CD4-positive, alpha-beta T cell (primary cell): ENCODE data around the gene CDC42SE2. TPM values are rescaled to one million over a fixed set of nuclear protein-coding genes. Genes with fewer than 3 reads are reported as not detected.

ENCODE experiments used
- ATAC-seq: fragments of 200-7000 bp; cut with Tn5 transposase; one replicate; pipeline ENCODE4 v1.10.0; 2022; ENCODE audit warnings: mild to moderate bottlenecking; ENCODE audit not compliant: poor library complexity
- CTCF ChIA-PET: fragments of 350-600 bp; sonication (Branson Sonifier 250); formaldehyde crosslinking; loops from one replicate; lab custom pipeline; 2021; ENCODE audit warnings: antibody characterized with exemption, inconsistent platforms; lab: Charles Lee
- POLR2A ChIA-PET: fragments of 350-600 bp; sonication (Branson Sonifier 250); formaldehyde crosslinking; loops from one replicate; lab custom pipeline; 2021; ENCODE audit warnings: antibody characterized with exemption, inconsistent platforms; lab: Charles Lee
- DNase-seq, 14 experiments: peaks; one replicate each; pipeline ENCODE4 v3.0.0-alpha.2; 2013 to 2020; ENCODE audit warnings: mixed read lengths in 2 of 14
- H3K27ac ChIP-seq, 2 donors: one replicate each; pipeline versions ENCODE4 v1.5.1 to v1.7.0; 2013; ENCODE audit warnings: low read length in 2 of 2, low read depth in 1 of 2, mild to moderate bottlenecking in 1 of 2
- H3K27me3 ChIP-seq, 2 experiments: 1 replicate in 1 of 2; 2 replicates in 1 of 2; pipeline versions ENCODE4 v1.6.1 to v1.7.0; 2013; ENCODE audit warnings: low read length in 2 of 2, control low read depth in 1 of 2, mild to moderate bottlenecking in 1 of 2, moderate library complexity in 1 of 2; ENCODE audit not compliant: insufficient read depth in 2 of 2, control insufficient read depth in 1 of 2
- H3K36me3 ChIP-seq: one replicate; pipeline ENCODE4 v1.6.1; 2013; ENCODE audit warnings: low read length, control low read depth; ENCODE audit not compliant: insufficient read depth
- H3K4me1 ChIP-seq: one replicate; pipeline ENCODE4 v1.6.1; 2013; ENCODE audit warnings: low read length, control low read depth; ENCODE audit not compliant: insufficient read depth
- H3K4me3 ChIP-seq: one replicate; pipeline ENCODE4 v1.5.1; 2013; ENCODE audit warnings: mild to moderate bottlenecking, low read length, moderate library complexity
- H3K9me3 ChIP-seq, 2 experiments: 1 replicate in 1 of 2; 2 replicates in 1 of 2; pipeline versions ENCODE4 v1.6.1 to v1.7.0; 2013; ENCODE audit warnings: low read length in 2 of 2, mild to moderate bottlenecking in 2 of 2, control low read depth in 1 of 2, moderate library complexity in 1 of 2; ENCODE audit not compliant: control insufficient read depth in 1 of 2, insufficient read depth in 1 of 2
- H3K27ac Mint-ChIP-seq: one replicate; pipeline ENCODE4 v1.8.0; 2020; ENCODE audit warnings: mixed read lengths
- H3K27me3 Mint-ChIP-seq: one replicate; pipeline ENCODE4 v1.8.0; 2021; ENCODE audit warnings: mixed read lengths
- H3K36me3 Mint-ChIP-seq: one replicate; pipeline ENCODE4 v1.8.0; 2021; ENCODE audit warnings: low read depth, mixed read lengths
- H3K4me1 Mint-ChIP-seq: one replicate; pipeline ENCODE4 v1.8.0; 2021; ENCODE audit warnings: low read depth, mixed read lengths
- H3K4me3 Mint-ChIP-seq: one replicate; pipeline ENCODE4 v1.8.0; 2020; ENCODE audit warnings: mild to moderate bottlenecking, mixed read lengths
- H3K9me3 Mint-ChIP-seq: one replicate; pipeline ENCODE4 v1.8.0; 2020; ENCODE audit warnings: mixed read lengths
- intact Hi-C, 2 experiments: fragments of 100-400 bp; cut with DNase I in 1 of 2; cut with micrococcal nuclease in 1 of 2; formaldehyde crosslinking; loops; one replicate each; pipeline versions ENCODE4 v1.15.1 to v1.9.0; 2023 to 2025; cut with DNase I, micrococcal nuclease
- total RNA-seq, 174 experiments: library from RNA in 2 of 174; stranded (reverse) in 2 of 174; gene quantifications; one replicate each; pipeline ENCODE4 v1.2.3 and lab custom pipeline; 2021 to 2026
- TF ChIP-seq, protein P1 (sequence below): fragments of 200-600 bp; IDR thresholded peaks from one replicate; pipeline ENCODE4 v1.8.0; 2022; ENCODE audit warnings: antibody characterized with exemption, mild to moderate bottlenecking

CDC42SE2 gene
- total RNA-seq, 2 experiments from 2014 or later, result 218 to 230 TPM

DNA sequence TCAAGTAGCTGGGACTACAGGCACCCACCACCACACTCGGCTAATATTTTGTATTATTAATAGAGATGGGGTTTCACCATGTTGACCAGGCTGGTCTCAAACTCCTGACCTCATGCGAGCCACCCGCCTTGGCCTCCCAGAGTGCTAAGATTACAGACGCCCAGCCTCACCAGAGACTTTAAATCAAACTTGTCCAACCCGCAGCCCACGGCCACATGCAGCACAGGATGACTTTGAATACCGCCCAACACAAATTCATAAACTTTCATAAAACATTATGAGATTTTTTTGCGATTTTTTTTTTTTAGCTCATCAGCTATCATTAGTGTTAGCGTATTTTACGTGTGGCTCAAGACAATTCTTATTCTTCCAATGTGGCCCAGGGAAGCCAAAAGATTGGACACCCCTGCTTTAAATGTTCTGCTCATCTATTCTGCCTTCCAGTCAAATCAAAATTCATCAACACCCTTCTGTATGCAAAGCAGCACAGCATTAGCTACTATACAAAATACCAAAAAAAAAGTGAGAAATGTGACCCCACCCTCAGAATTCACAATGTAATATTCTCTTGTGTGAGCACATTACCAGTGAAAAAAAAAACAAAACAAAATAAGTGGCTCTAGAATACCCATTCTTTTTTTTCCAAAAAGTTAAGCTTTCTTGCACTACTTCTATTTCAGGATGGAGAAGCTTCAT, 42.7 kb upstream of the CDC42SE2 start:
- TF ChIP-seq, protein P1, sequence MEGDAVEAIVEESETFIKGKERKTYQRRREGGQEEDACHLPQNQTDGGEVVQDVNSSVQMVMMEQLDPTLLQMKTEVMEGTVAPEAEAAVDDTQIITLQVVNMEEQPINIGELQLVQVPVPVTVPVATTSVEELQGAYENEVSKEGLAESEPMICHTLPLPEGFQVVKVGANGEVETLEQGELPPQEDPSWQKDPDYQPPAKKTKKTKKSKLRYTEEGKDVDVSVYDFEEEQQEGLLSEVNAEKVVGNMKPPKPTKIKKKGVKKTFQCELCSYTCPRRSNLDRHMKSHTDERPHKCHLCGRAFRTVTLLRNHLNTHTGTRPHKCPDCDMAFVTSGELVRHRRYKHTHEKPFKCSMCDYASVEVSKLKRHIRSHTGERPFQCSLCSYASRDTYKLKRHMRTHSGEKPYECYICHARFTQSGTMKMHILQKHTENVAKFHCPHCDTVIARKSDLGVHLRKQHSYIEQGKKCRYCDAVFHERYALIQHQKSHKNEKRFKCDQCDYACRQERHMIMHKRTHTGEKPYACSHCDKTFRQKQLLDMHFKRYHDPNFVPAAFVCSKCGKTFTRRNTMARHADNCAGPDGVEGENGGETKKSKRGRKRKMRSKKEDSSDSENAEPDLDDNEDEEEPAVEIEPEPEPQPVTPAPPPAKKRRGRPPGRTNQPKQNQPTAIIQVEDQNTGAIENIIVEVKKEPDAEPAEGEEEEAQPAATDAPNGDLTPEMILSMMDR, result no peak
- H3K4me3 Mint-ChIP-seq, result no peak overlapping the region
- H3K9me3 Mint-ChIP-seq, result no peaks in the 10 kb centered on the region
- no peaks in the 10 kb centered on the region for H3K36me3 ChIP-seq
- no peaks in the 10 kb centered on the region for H3K9me3 ChIP-seq
- no peaks in the 10 kb centered on the region for H3K27me3 ChIP-seq
- POLR2A ChIA-PET, result interaction anchor here (0.8 to 1.7 kb wide), 6 partner anchors 8 to 56 kb away, joined by 3 to 6 read pairs (median 4); partner anchors contain the start of genes CDC42SE2 and HINT1
- H3K27me3 Mint-ChIP-seq, result no peaks in the 10 kb centered on the region
- peaks cover 15% of the 10 kb centered on the region for H3K4me1 ChIP-seq
- no peaks in the 10 kb centered on the region for H3K36me3 Mint-ChIP-seq
- no peak overlapping the region for H3K27ac Mint-ChIP-seq
- intact Hi-C loops, result no loop called here
- H3K4me1 Mint-ChIP-seq, result peaks cover 16% of the 10 kb centered on the region
- no peak for DNase-seq
- H3K4me3 ChIP-seq, result no peak overlapping the region
- CTCF ChIA-PET, result interaction anchor here (0.6 to 1.6 kb wide), 2 partner anchors 161 to 312 kb away, joined by 3 to 8 read pairs; no protein-coding TSS in a partner anchor
- ATAC-seq, result no peak
- H3K27ac ChIP-seq, result no peak overlapping the region

GRCh38 chr5:131221888-131222287, 42.0 kb upstream of the CDC42SE2 start:
- CTCF ChIA-PET, result interaction anchor here (1.6 kb wide), 1 partner anchor 160 kb away, joined by 8 read pairs; no protein-coding TSS in a partner anchor
- ATAC-seq (no peak), DNase-seq (peak in 1 of 14 experiments; percentile 20)
- Histone ChIP-seq H3K4me1 (peaks cover 15% of the 10 kb centered on the region), H3K36me3 (no peaks in the 10 kb centered on the region), H3K27me3 (no peaks in the 10 kb centered on the region), H3K4me3 (no peak overlapping the region), H3K9me3 (no peaks in the 10 kb centered on the region), H3K27ac (no peak overlapping the region)
- H3K36me3 Mint-ChIP-seq, result no peaks in the 10 kb centered on the region
- no peaks in the 10 kb centered on the region for H3K9me3 Mint-ChIP-seq
- no peaks in the 10 kb centered on the region for H3K27me3 Mint-ChIP-seq
- TF ChIP-seq, protein P1, result no peak
- peaks cover 16% of the 10 kb centered on the region for H3K4me1 Mint-ChIP-seq
- H3K4me3 Mint-ChIP-seq, result no peak overlapping the region
- POLR2A ChIA-PET, result interaction anchor here (0.8 to 1.7 kb wide), 7 partner anchors 9 to 57 kb away, joined by 3 to 6 read pairs (median 4); partner anchors contain the start of genes CDC42SE2 and HINT1
- intact Hi-C loops, result no loop called here
- no peak overlapping the region for H3K27ac Mint-ChIP-seq

GRCh38 chr5:131222731-131223130, 41.1 kb upstream of the CDC42SE2 start:
- H3K4me3 Mint-ChIP-seq, result no peak overlapping the region
- Histone ChIP-seq H3K4me1 (peaks cover 15% of the 10 kb centered on the region), H3K4me3 (no peak overlapping the region), H3K27me3 (no peaks in the 10 kb centered on the region), H3K36me3 (no peaks in the 10 kb centered on the region), H3K9me3 (no peaks in the 10 kb centered on the region), H3K27ac (no peak overlapping the region)
- no peaks in the 10 kb centered on the region for H3K27me3 Mint-ChIP-seq
- ChIA-PET CTCF (no interaction called here), POLR2A (interaction anchor here (0.9 to 2.1 kb wide), 5 partner anchors 9 to 310 kb away, joined by 3 to 7 read pairs (median 5); partner anchors contain the start of gene CDC42SE2)
- ATAC-seq (no peak), DNase-seq (no peak)
- no peaks in the 10 kb centered on the region for H3K36me3 Mint-ChIP-seq
- H3K4me1 Mint-ChIP-seq, result peaks cover 12% of the 10 kb centered on the region
- H3K9me3 Mint-ChIP-seq, result no peaks in the 10 kb centered on the region
- TF ChIP-seq, protein P1, result no peak
- H3K27ac Mint-ChIP-seq, result no peak overlapping the region
- intact Hi-C loops, result no loop called here
